ENCODE data around the gene P3R3URF. TPM values are rescaled to one million over a fixed set of nuclear protein-coding genes. Genes with fewer than 3 reads are reported as not detected.

P3R3URF gene
- total RNA-seq, 1 donor from 2014 or later = not detected

DNA sequence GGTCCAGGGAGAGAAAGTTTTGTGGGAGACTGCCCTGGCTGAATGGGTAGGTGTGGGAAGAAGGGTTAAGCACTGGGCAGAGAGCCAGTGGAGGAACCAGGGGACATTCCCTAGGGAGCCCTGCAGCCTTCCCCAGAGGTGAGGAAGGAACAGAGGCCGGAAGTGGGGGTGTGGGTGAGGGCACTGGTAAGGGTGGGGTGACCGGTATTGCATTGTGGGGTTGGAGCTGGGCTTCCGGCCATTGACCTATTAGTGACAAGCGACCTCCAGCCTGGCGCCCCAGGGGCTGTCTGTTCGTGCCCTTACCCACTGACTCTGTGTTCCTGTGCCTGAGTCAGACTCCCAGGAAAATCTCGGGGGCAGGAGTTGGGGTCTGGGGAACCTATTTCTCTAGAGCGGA lies 4.9 kb downstream of the P3R3URF start:
- H3K27ac Mint-ChIP-seq (ENCODE audit: unreplicated experiment) = no peak overlapping the region
- H3K4me3 Mint-ChIP-seq (ENCODE audit: unreplicated experiment) = no peak overlapping the region
- no peaks in the 10 kb centered on the region for H3K36me3 Mint-ChIP-seq (ENCODE audit: unreplicated experiment)
- H3K4me1 Mint-ChIP-seq (ENCODE audit: low read depth, unreplicated experiment) = peaks cover 2% of the 10 kb centered on the region
- peaks cover 2% of the 10 kb centered on the region for H3K9me3 Mint-ChIP-seq (ENCODE audit: unreplicated experiment)
- no peak for DNase-seq
- peaks cover 11% of the 10 kb centered on the region for H3K27me3 Mint-ChIP-seq (ENCODE audit: unreplicated experiment)
- no peak for TF ChIP-seq CTCF (IDR thresholded peaks at IDR 0.05; ENCODE audit: partially characterized antibody, unreplicated experiment)

DNA sequence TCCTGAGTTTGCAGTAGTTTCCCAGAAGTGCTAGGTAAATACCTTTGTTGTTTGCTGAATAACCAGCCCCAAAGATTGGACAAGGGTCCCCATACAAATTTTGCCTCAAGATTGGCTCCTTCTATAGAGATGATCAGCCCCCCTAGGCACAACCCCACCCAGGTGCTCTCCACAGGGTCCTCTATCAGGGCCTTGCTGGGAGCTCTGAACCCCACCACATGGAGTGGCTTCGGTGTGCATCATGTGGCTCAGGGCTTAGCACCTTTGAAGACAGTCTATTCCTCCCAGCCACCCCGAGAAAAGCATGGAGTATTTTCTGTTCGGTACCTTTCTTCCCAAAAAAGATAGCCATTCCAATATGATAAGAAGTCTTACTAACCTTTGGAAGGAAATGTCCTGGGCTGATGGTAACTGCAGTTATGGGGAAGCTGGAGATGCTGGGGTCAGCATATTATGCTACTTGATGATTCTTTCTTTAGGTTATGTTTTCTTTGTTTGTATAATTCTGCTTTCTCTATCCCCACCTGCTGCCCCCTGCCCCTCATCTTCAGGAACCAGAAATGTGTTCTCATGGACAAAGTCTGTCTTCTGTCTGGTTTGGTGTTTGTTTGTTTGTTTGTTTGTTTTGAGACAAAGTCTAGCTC lies 6.4 kb downstream of the P3R3URF start:
- Mint-ChIP-seq H3K27me3 (ENCODE audit: unreplicated experiment) (peaks cover 14% of the 10 kb centered on the region), H3K9me3 (ENCODE audit: unreplicated experiment) (peaks cover 2% of the 10 kb centered on the region), H3K36me3 (ENCODE audit: unreplicated experiment) (no peaks in the 10 kb centered on the region), H3K4me1 (ENCODE audit: low read depth, unreplicated experiment) (peaks cover 2% of the 10 kb centered on the region), H3K27ac (ENCODE audit: unreplicated experiment) (no peak overlapping the region), H3K4me3 (ENCODE audit: unreplicated experiment) (no peak overlapping the region)
- DNase-seq = no peak
- TF ChIP-seq CTCF (IDR thresholded peaks at IDR 0.05; ENCODE audit: partially characterized antibody, unreplicated experiment) = no peak

GRCh38 chr1:46168477-46168876 lies 7.8 kb downstream of the P3R3URF start:
- DNase-seq = no peak
- Mint-ChIP-seq H3K27me3 (ENCODE audit: unreplicated experiment) (peaks cover 14% of the 10 kb centered on the region), H3K4me3 (ENCODE audit: unreplicated experiment) (no peak overlapping the region), H3K9me3 (ENCODE audit: unreplicated experiment) (peaks cover 2% of the 10 kb centered on the region), H3K27ac (ENCODE audit: unreplicated experiment) (no peak overlapping the region), H3K36me3 (ENCODE audit: unreplicated experiment) (no peaks in the 10 kb centered on the region), H3K4me1 (ENCODE audit: low read depth, unreplicated experiment) (peaks cover 2% of the 10 kb centered on the region)
- no peak for TF ChIP-seq CTCF (IDR thresholded peaks at IDR 0.05; ENCODE audit: partially characterized antibody, unreplicated experiment)

DNA sequence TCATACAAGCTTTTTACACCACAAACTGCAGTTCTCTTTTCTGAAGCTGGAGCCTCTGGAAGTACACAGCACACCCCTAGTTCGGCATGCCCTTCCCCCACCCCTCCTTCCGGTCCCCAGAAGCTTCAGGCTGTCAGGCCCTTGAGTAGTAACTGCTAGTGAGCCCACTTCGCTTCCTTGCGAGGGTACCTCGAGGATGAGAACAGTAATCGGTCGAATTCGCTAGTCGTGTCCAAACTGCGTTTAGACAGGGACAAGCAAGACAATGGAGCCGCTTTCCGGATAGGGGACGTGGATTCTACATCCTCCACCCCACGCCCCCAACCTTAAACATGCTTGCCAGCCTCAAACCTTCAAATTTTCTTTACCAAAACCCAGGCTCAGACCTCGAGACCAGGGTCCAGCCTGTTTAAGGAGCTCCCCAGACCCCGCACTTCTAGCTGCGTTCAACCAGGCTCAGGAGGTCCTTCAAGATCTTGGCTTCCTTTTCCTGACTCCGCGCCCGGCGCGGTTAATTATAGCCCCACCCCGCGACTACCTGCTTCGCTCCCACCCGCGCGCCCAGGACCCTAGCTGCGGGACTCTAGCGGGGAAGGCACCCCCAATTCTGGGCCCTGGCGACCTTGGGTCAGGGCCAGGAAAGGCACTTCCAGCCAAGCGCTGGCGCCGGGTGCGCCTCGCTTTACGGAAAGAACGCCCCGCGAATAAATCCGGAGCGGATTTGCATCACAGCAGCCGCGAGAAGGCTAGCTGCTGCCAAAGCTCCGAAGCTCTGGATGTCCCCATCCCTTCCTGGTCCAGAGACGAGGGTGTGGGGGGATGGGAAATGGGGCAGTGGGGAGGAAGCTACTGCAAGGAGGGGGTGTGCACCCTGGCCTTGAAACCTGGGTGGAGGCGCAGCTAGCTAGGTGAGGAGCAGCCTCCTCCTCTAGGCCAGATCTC lies 9.5 kb downstream of the P3R3URF start:
- no peaks in the 10 kb centered on the region for H3K36me3 Mint-ChIP-seq (ENCODE audit: unreplicated experiment)
- H3K4me3 Mint-ChIP-seq (ENCODE audit: unreplicated experiment) = no peak overlapping the region
- no peak for DNase-seq
- no peaks in the 10 kb centered on the region for H3K4me1 Mint-ChIP-seq (ENCODE audit: low read depth, unreplicated experiment)
- TF ChIP-seq CTCF (IDR thresholded peaks at IDR 0.05; ENCODE audit: partially characterized antibody, unreplicated experiment) = no peak
- no peak overlapping the region for H3K27ac Mint-ChIP-seq (ENCODE audit: unreplicated experiment)
- no peaks in the 10 kb centered on the region for H3K9me3 Mint-ChIP-seq (ENCODE audit: unreplicated experiment)
- H3K27me3 Mint-ChIP-seq (ENCODE audit: unreplicated experiment) = peaks cover 11% of the 10 kb centered on the region

GRCh38 chr1:46160212-46160611 lies 16.1 kb downstream of the P3R3URF start:
- TF ChIP-seq CTCF (IDR thresholded peaks at IDR 0.05; ENCODE audit: partially characterized antibody, unreplicated experiment) = no peak
- Mint-ChIP-seq H3K27ac (ENCODE audit: unreplicated experiment) (no peak overlapping the region), H3K36me3 (ENCODE audit: unreplicated experiment) (no peaks in the 10 kb centered on the region), H3K27me3 (ENCODE audit: unreplicated experiment) (no peaks in the 10 kb centered on the region), H3K9me3 (ENCODE audit: unreplicated experiment) (no peaks in the 10 kb centered on the region), H3K4me3 (ENCODE audit: unreplicated experiment) (no peak overlapping the region), H3K4me1 (ENCODE audit: low read depth, unreplicated experiment) (no peaks in the 10 kb centered on the region)
- DNase-seq = no peak
